Measurements from ENCODE around the gene MALL.
"Not testable (repeated sequence)": the region's sequence is repeated elsewhere in the genome, so short reads cannot be mapped to it uniquely, and the experiment has no call there.

MALL gene

GRCh38 chr2:110097506-110098220 lies 18.0 kb downstream of the MALL start:
- DNase-seq (ENCODE audit: low spot score) = no peak

GRCh38 chr2:110095994-110096633 lies 19.5 kb downstream of the MALL start:
- DNase-seq (ENCODE audit: low spot score) = no peak

GRCh38 chr2:110094884-110095534 lies 20.6 kb downstream of the MALL start:
- not testable (repeated sequence) for DNase-seq (ENCODE audit: low spot score)

- DNase-seq (ENCODE audit: low spot score) = not testable (repeated sequence)
Observed at GRCh38 chr2:110093924-110094323, 21.7 kb downstream of the MALL start.

- not testable (repeated sequence) for DNase-seq (ENCODE audit: low spot score)
Observed at GRCh38 chr2:110090164-110090563, 25.5 kb downstream of the MALL start.

- not testable (repeated sequence) for DNase-seq (ENCODE audit: low spot score)
Observed at GRCh38 chr2:110083757-110084156, 31.9 kb downstream of the MALL start.

- not testable (repeated sequence) for DNase-seq (ENCODE audit: low spot score)
Observed at GRCh38 chr2:110083162-110083561, 32.5 kb downstream of the MALL start.

- DNase-seq (ENCODE audit: low spot score) = not testable (repeated sequence)
Observed at GRCh38 chr2:110078104-110078503, 37.5 kb downstream of the MALL start.

GRCh38 chr2:110075896-110076295 lies 39.7 kb downstream of the MALL start:
- not testable (repeated sequence) for DNase-seq (ENCODE audit: low spot score)

GRCh38 chr2:110069869-110070268 lies 45.8 kb downstream of the MALL start:
- not testable (repeated sequence) for DNase-seq (ENCODE audit: low spot score)

- DNase-seq (ENCODE audit: low spot score) = not testable (repeated sequence)
Observed at GRCh38 chr2:110068153-110068552, 47.5 kb downstream of the MALL start.

GRCh38 chr2:110062332-110062731 lies 53.3 kb downstream of the MALL start:
- DNase-seq (ENCODE audit: low spot score) = not testable (repeated sequence)

GRCh38 chr2:110060550-110060949 lies 55.1 kb downstream of the MALL start:
- DNase-seq (ENCODE audit: low spot score) = not testable (repeated sequence)

GRCh38 chr2:110059694-110060358 lies 55.8 kb downstream of the MALL start:
- DNase-seq (ENCODE audit: low spot score) = not testable (repeated sequence)

- not testable (repeated sequence) for DNase-seq (ENCODE audit: low spot score)
Observed at GRCh38 chr2:110059009-110059693, 56.5 kb downstream of the MALL start.

GRCh38 chr2:110058034-110058433 lies 57.6 kb downstream of the MALL start:
- DNase-seq (ENCODE audit: low spot score) = not testable (repeated sequence)

GRCh38 chr2:110055819-110056408 lies 59.7 kb downstream of the MALL start:
- DNase-seq (ENCODE audit: low spot score) = not testable (repeated sequence)

GRCh38 chr2:110054521-110055407 lies 60.9 kb downstream of the MALL start:
- peak; percentile 23 for DNase-seq (ENCODE audit: low spot score)

- DNase-seq (ENCODE audit: low spot score) = not testable (repeated sequence)
Observed at GRCh38 chr2:110053688-110054087, 61.9 kb downstream of the MALL start.

GRCh38 chr2:110052166-110052565 lies 63.5 kb downstream of the MALL start:
- DNase-seq (ENCODE audit: low spot score) = not testable (repeated sequence)

Data from LoVo (cell line).